CD4-positive, alpha-beta T cell (primary cell): Measurements from ENCODE around the gene TMEM273. TPM values are rescaled to one million over a fixed set of nuclear protein-coding genes. Genes with fewer than 3 reads are reported as not detected.
"Not testable (repeated sequence)": the region's sequence is repeated elsewhere in the genome, so short reads cannot be mapped to it uniquely, and the experiment has no call there.

Experiments
- ATAC-seq: fragments of 200-7000 bp; cut with Tn5 transposase; one replicate; pipeline ENCODE4 v1.10.0; 2022; ENCODE audit warnings: mild to moderate bottlenecking; ENCODE audit not compliant: poor library complexity
- CTCF ChIA-PET: fragments of 350-600 bp; sonication (Branson Sonifier 250); formaldehyde crosslinking; loops from one replicate; lab custom pipeline; 2021; ENCODE audit warnings: antibody characterized with exemption, inconsistent platforms; lab: Charles Lee
- POLR2A ChIA-PET: fragments of 350-600 bp; sonication (Branson Sonifier 250); formaldehyde crosslinking; loops from one replicate; lab custom pipeline; 2021; ENCODE audit warnings: antibody characterized with exemption, inconsistent platforms; lab: Charles Lee
- DNase-seq, 14 experiments: peaks; one replicate each; pipeline ENCODE4 v3.0.0-alpha.2; 2013 to 2020; ENCODE audit warnings: mixed read lengths in 2 of 14
- H3K27ac ChIP-seq, 2 donors: one replicate each; pipeline versions ENCODE4 v1.5.1 to v1.7.0; 2013; ENCODE audit warnings: low read length in 2 of 2, low read depth in 1 of 2, mild to moderate bottlenecking in 1 of 2
- H3K27me3 ChIP-seq, 2 experiments: 1 replicate in 1 of 2; 2 replicates in 1 of 2; pipeline versions ENCODE4 v1.6.1 to v1.7.0; 2013; ENCODE audit warnings: low read length in 2 of 2, control low read depth in 1 of 2, mild to moderate bottlenecking in 1 of 2, moderate library complexity in 1 of 2; ENCODE audit not compliant: insufficient read depth in 2 of 2, control insufficient read depth in 1 of 2
- H3K36me3 ChIP-seq: one replicate; pipeline ENCODE4 v1.6.1; 2013; ENCODE audit warnings: low read length, control low read depth; ENCODE audit not compliant: insufficient read depth
- H3K4me1 ChIP-seq: one replicate; pipeline ENCODE4 v1.6.1; 2013; ENCODE audit warnings: low read length, control low read depth; ENCODE audit not compliant: insufficient read depth
- H3K4me3 ChIP-seq: one replicate; pipeline ENCODE4 v1.5.1; 2013; ENCODE audit warnings: mild to moderate bottlenecking, low read length, moderate library complexity
- H3K9me3 ChIP-seq, 2 experiments: 1 replicate in 1 of 2; 2 replicates in 1 of 2; pipeline versions ENCODE4 v1.6.1 to v1.7.0; 2013; ENCODE audit warnings: low read length in 2 of 2, mild to moderate bottlenecking in 2 of 2, control low read depth in 1 of 2, moderate library complexity in 1 of 2; ENCODE audit not compliant: control insufficient read depth in 1 of 2, insufficient read depth in 1 of 2
- H3K27ac Mint-ChIP-seq: one replicate; pipeline ENCODE4 v1.8.0; 2020; ENCODE audit warnings: mixed read lengths
- H3K27me3 Mint-ChIP-seq: one replicate; pipeline ENCODE4 v1.8.0; 2021; ENCODE audit warnings: mixed read lengths
- H3K36me3 Mint-ChIP-seq: one replicate; pipeline ENCODE4 v1.8.0; 2021; ENCODE audit warnings: low read depth, mixed read lengths
- H3K4me1 Mint-ChIP-seq: one replicate; pipeline ENCODE4 v1.8.0; 2021; ENCODE audit warnings: low read depth, mixed read lengths
- H3K4me3 Mint-ChIP-seq: one replicate; pipeline ENCODE4 v1.8.0; 2020; ENCODE audit warnings: mild to moderate bottlenecking, mixed read lengths
- H3K9me3 Mint-ChIP-seq: one replicate; pipeline ENCODE4 v1.8.0; 2020; ENCODE audit warnings: mixed read lengths
- CTCF ChIP-seq: fragments of 200-600 bp; IDR thresholded peaks from one replicate; pipeline ENCODE4 v1.8.0; 2022; ENCODE audit warnings: antibody characterized with exemption, mild to moderate bottlenecking
- intact Hi-C, 2 experiments: fragments of 100-400 bp; cut with DNase I in 1 of 2; cut with micrococcal nuclease in 1 of 2; formaldehyde crosslinking; loops; one replicate each; pipeline versions ENCODE4 v1.15.1 to v1.9.0; 2023 to 2025; cut with DNase I, micrococcal nuclease
- total RNA-seq, 174 experiments: library from RNA in 2 of 174; stranded (reverse) in 2 of 174; gene quantifications; one replicate each; pipeline ENCODE4 v1.2.3 and lab custom pipeline; 2021 to 2026

Gene TMEM273
- total RNA-seq, 2 experiments from 2014 or later: 1.8 to 2.2 TPM

GRCh38 chr10:49202266-49202665 lies 14.1 kb upstream of the TMEM273 start:
- no peaks in the 10 kb centered on the region for H3K4me1 ChIP-seq
- ATAC-seq: no peak
- Mint-ChIP-seq H3K4me1 (no peaks in the 10 kb centered on the region), H3K4me3 (no peak overlapping the region), H3K9me3 (peaks cover 3% of the 10 kb centered on the region), H3K36me3 (no peaks in the 10 kb centered on the region), H3K27me3 (peaks cover 20% of the 10 kb centered on the region), H3K27ac (no peak overlapping the region)
- intact Hi-C loops: no loop called here
- no peak for TF ChIP-seq CTCF
- H3K9me3 ChIP-seq: no peaks in the 10 kb centered on the region
- peaks cover 0 to 4% of the 10 kb centered on the region in 2 experiments for H3K27me3 ChIP-seq
- CTCF ChIA-PET: no interaction called here
- H3K27ac ChIP-seq: no peak overlapping the region
- no peaks in the 10 kb centered on the region for H3K36me3 ChIP-seq
- POLR2A ChIA-PET: interaction anchor here (0.8 kb wide), 1 partner anchor 25 kb away, joined by 3 read pairs; no protein-coding TSS in a partner anchor
- H3K4me3 ChIP-seq: no peak overlapping the region
- DNase-seq: no peak

GRCh38 chr10:49200854-49201253 lies 12.7 kb upstream of the TMEM273 start:
- Histone ChIP-seq H3K27ac (no peak overlapping the region), H3K4me3 (no peak overlapping the region), H3K36me3 (no peaks in the 10 kb centered on the region), H3K27me3 (peaks cover 0 to 4% of the 10 kb centered on the region in 2 experiments), H3K4me1 (no peaks in the 10 kb centered on the region), H3K9me3 (no peaks in the 10 kb centered on the region)
- Mint-ChIP-seq H3K27ac (no peak overlapping the region), H3K9me3 (peaks cover 3% of the 10 kb centered on the region), H3K4me1 (no peaks in the 10 kb centered on the region), H3K4me3 (no peak overlapping the region), H3K27me3 (peaks cover 19% of the 10 kb centered on the region), H3K36me3 (no peaks in the 10 kb centered on the region)
- no peak for ATAC-seq
- TF ChIP-seq CTCF: no peak
- DNase-seq: no peak
- CTCF ChIA-PET: no interaction called here
- POLR2A ChIA-PET: no interaction called here
- intact Hi-C loops: no loop called here

GRCh38 chr10:49197171-49197570 lies 9.0 kb upstream of the TMEM273 start:
- Histone ChIP-seq H3K4me3 (no peak overlapping the region), H3K27ac (no peak overlapping the region), H3K4me1 (no peaks in the 10 kb centered on the region), H3K36me3 (no peaks in the 10 kb centered on the region), H3K9me3 (no peaks in the 10 kb centered on the region), H3K27me3 (peaks cover 0 to 4% of the 10 kb centered on the region in 2 experiments)
- Mint-ChIP-seq H3K27me3 (peaks cover 16% of the 10 kb centered on the region), H3K4me1 (peaks cover 11% of the 10 kb centered on the region), H3K36me3 (no peaks in the 10 kb centered on the region), H3K4me3 (no peak overlapping the region), H3K9me3 (peaks cover 2% of the 10 kb centered on the region), H3K27ac (no peak overlapping the region)
- intact Hi-C loops: no loop called here
- DNase-seq: no peak
- no peak for TF ChIP-seq CTCF
- no peak for ATAC-seq
- POLR2A ChIA-PET: no interaction called here
- CTCF ChIA-PET: no interaction called here

- CTCF ChIA-PET, DNase-seq, H3K9me3 Mint-ChIP-seq, H3K27ac ChIP-seq, intact Hi-C loops, ATAC-seq, POLR2A ChIA-PET, H3K36me3 Mint-ChIP-seq, H3K9me3 ChIP-seq, H3K36me3 ChIP-seq, H3K27me3 ChIP-seq, H3K4me3 Mint-ChIP-seq, H3K4me1 ChIP-seq, H3K4me3 ChIP-seq, H3K27ac Mint-ChIP-seq: not testable (repeated sequence)
- peaks cover 11% of the 10 kb centered on the region for H3K4me1 Mint-ChIP-seq
- H3K27me3 Mint-ChIP-seq: peaks cover 23% of the 10 kb centered on the region
These were observed 7.7 kb upstream of the TMEM273 start for GRCh38 chr10:49195864-49196263.
